Neural cell (in vitro differentiated cells): ENCODE results near the gene OTUB2. TPM values are rescaled to one million over a fixed set of nuclear protein-coding genes. Genes with fewer than 3 reads are reported as not detected.

Experiments
- H2AFZ ChIP-seq: fragments of 200-600, 300-800 bp; sonication (generic), shearing (Covaris generic); 2 replicates; pipeline ENCODE4 v1.6.0; 2014; ENCODE audit warnings: low read depth, mild to moderate bottlenecking, antibody characterized with exemption, low read length, moderate library complexity
- H3F3A ChIP-seq: fragments of 200-600 bp; shearing (Covaris generic); 2 replicates; pipeline ENCODE4 v1.6.1; 2016; ENCODE audit warnings: mild to moderate bottlenecking, moderate library complexity, mixed read lengths, antibody characterized with exemption, low read length; ENCODE audit not compliant: insufficient read depth, poor library complexity, severe bottlenecking
- H3K27ac ChIP-seq: fragments of 200-600, 300-800 bp; sonication (generic), shearing (Covaris generic); 2 replicates; pipeline ENCODE4 v1.5.1; 2014; ENCODE audit warnings: mild to moderate bottlenecking, low read length, moderate library complexity
- H3K27me3 ChIP-seq: fragments of 300-800, 200-600 bp; sonication (generic), shearing (Covaris generic); 2 replicates; pipeline ENCODE4 v1.6.0; 2014; ENCODE audit warnings: mild to moderate bottlenecking, low read depth, low read length, moderate library complexity; ENCODE audit not compliant: insufficient read depth
- H3K36me3 ChIP-seq: fragments of 300-800, 200-600 bp; sonication (generic), shearing (Covaris generic); 2 replicates; pipeline ENCODE4 v1.5.1; 2014; ENCODE audit warnings: mild to moderate bottlenecking, antibody characterized with exemption, low read length, moderate library complexity; ENCODE audit not compliant: insufficient read depth
- H3K4me2 ChIP-seq: fragments of 300-800, 200-600 bp; sonication (generic), shearing (Covaris generic); 2 replicates; pipeline ENCODE4 v1.6.0; 2014; ENCODE audit warnings: mild to moderate bottlenecking, low read length
- H3K4me3 ChIP-seq: fragments of 300-800, 200-600 bp; sonication (generic), shearing (Covaris generic); 2 replicates; pipeline ENCODE4 v1.5.1; 2014; ENCODE audit warnings: mild to moderate bottlenecking, low read length, moderate library complexity
- H3K79me2 ChIP-seq: fragments of 200-600 bp; shearing (Covaris generic); replicated peaks from 2 replicates; pipeline ENCODE4 v1.6.0; 2014; ENCODE audit warnings: mild to moderate bottlenecking, low read length, moderate library complexity; ENCODE audit not compliant: insufficient read depth
- H3K9ac ChIP-seq: fragments of 300-800, 200-600 bp; sonication (generic), shearing (Covaris generic); 2 replicates; pipeline ENCODE4 v1.6.1; 2016; ENCODE audit warnings: mild to moderate bottlenecking, low read length, mixed read lengths
- H3K9me2 ChIP-seq: fragments of 200-600 bp; shearing (Covaris generic); 2 replicates; pipeline ENCODE4 v1.6.1; 2016; ENCODE audit warnings: mild to moderate bottlenecking, low read length, mixed read lengths; ENCODE audit not compliant: insufficient read depth
- H3K9me3 ChIP-seq: fragments of 200-600, 300-800 bp; sonication (generic), shearing (Covaris generic); 2 replicates; pipeline ENCODE4 v1.6.1; 2016; ENCODE audit warnings: mild to moderate bottlenecking, mixed run types, low read length, moderate library complexity, mixed read lengths
- H4K20me1 ChIP-seq: fragments of 200-600 bp; shearing (Covaris generic); 2 replicates; pipeline ENCODE4 v1.6.1; 2016; ENCODE audit warnings: mild to moderate bottlenecking, mixed run types; ENCODE audit not compliant: insufficient read depth
- CTCF ChIP-seq: fragments of 450-650 bp; IDR thresholded peaks from 2 replicates; pipeline ENCODE4 v1.5.1; 2014; ENCODE audit warnings: antibody characterized with exemption, mild to moderate bottlenecking, moderate library complexity; ENCODE audit not compliant: poor library complexity, severe bottlenecking
- EP300 ChIP-seq: fragments of 450-650 bp; conservative IDR thresholded peaks from 2 replicates; pipeline ENCODE4 v1.6.1; 2014; ENCODE audit warnings: antibody characterized with exemption, mild to moderate bottlenecking, moderate library complexity; ENCODE audit not compliant: poor library complexity, severe bottlenecking
- EZH2 ChIP-seq: fragments of 200-600, 300-800 bp; shearing (Covaris generic), sonication (generic); IDR thresholded peaks from 2 replicates; pipeline ENCODE4 v1.6.1; 2014; ENCODE audit warnings: antibody characterized with exemption, low read length, borderline replicate concordance, mild to moderate bottlenecking; ENCODE audit not compliant: insufficient read depth, poor library complexity, severe bottlenecking
- MXI1 ChIP-seq: fragments of 450-650 bp; conservative IDR thresholded peaks from 2 replicates; pipeline ENCODE4 v1.6.1; 2014; ENCODE audit warnings: antibody characterized with exemption, mild to moderate bottlenecking; ENCODE audit not compliant: poor library complexity, severe bottlenecking
- POLR2AphosphoS5 ChIP-seq: IDR thresholded peaks from 2 replicates; pipeline ENCODE4 v1.6.1; 2012
- RAD21 ChIP-seq: fragments of 450-650 bp; conservative IDR thresholded peaks from 2 replicates; pipeline ENCODE4 v1.6.1; 2014; ENCODE audit warnings: antibody characterized with exemption, mild to moderate bottlenecking, moderate library complexity
- REST ChIP-seq: IDR thresholded peaks from 2 replicates; pipeline ENCODE4 v1.6.1; 2012; ENCODE audit warnings: borderline replicate concordance
- SMC3 ChIP-seq: fragments of 450-650 bp; conservative IDR thresholded peaks from 2 replicates; pipeline ENCODE4 v1.6.1; 2014; ENCODE audit warnings: antibody characterized with exemption, mild to moderate bottlenecking, moderate library complexity; ENCODE audit not compliant: poor library complexity
- TAF1 ChIP-seq: IDR thresholded peaks from 2 replicates; pipeline ENCODE4 v1.6.1; 2012; ENCODE audit warnings: low read depth
- polyA plus RNA-seq: library from polyadenylated mRNA; depleted of rRNA; stranded (reverse); fragments of >200 nt; gene quantifications from 2 replicates; pipeline ENCODE4 v1.2.3, GENCODE V29; 2014

OTUB2 gene
- polyA plus RNA-seq, 1 donor from 2014 or later = 2.5 TPM

GRCh38 chr14:94097091-94097490 is 71.0 kb downstream of the OTUB2 start:
- no peaks in the 10 kb centered on the region for H3K9me2 ChIP-seq
- H3K79me2 ChIP-seq = no peaks in the 10 kb centered on the region
- H3K9ac ChIP-seq = no peak overlapping the region
- H4K20me1 ChIP-seq = no peaks in the 10 kb centered on the region
- H3K27me3 ChIP-seq = no peaks in the 10 kb centered on the region
- H3K4me2 ChIP-seq = no peak overlapping the region
- TF ChIP-seq MXI1 (no peak), RAD21 (no peak), CTCF (no peak), EZH2 (no peak), EP300 (no peak), SMC3 (no peak), TAF1 (no peak), REST (no peak), POLR2AphosphoS5 (no peak)
- H3K4me3 ChIP-seq = no peak overlapping the region
- no peaks in the 10 kb centered on the region for H3K9me3 ChIP-seq
- H3K36me3 ChIP-seq = no peaks in the 10 kb centered on the region
- H3K27ac ChIP-seq = no peak overlapping the region
- no peak overlapping the region for H2AFZ ChIP-seq
- H3F3A ChIP-seq = no peaks in the 10 kb centered on the region

Other genes starting within 250 kb of the OTUB2 start
- 0.14 TPM in 1 of 2 replicates, not detected in the other for gene PRIMA1, start 237.9 kb upstream of the OTUB2 start, polyA plus RNA-seq
- 0.43 TPM in 1 of 2 replicates, not detected in the other for gene FAM181A, start 99.0 kb upstream of the OTUB2 start, polyA plus RNA-seq
- 0.26 TPM in 1 of 2 replicates, not detected in the other for gene ASB2, start 49.8 kb upstream of the OTUB2 start, polyA plus RNA-seq
- gene CCDC197, start 29.0 kb upstream of the OTUB2 start, polyA plus RNA-seq = not detected in 2 replicates
- gene DDX24, start 54.9 kb downstream of the OTUB2 start, polyA plus RNA-seq = 158 and 177 TPM in 2 replicates
- 37.9 and 45.6 TPM in 2 replicates for gene IFI27L1, start 55.0 kb downstream of the OTUB2 start, polyA plus RNA-seq
- 2.2 and 5.6 TPM in 2 replicates for gene IFI27, start 84.4 kb downstream of the OTUB2 start, polyA plus RNA-seq
- gene IFI27L2, start 103.3 kb downstream of the OTUB2 start, polyA plus RNA-seq = 15.3 and 23.7 TPM in 2 replicates
- gene PPP4R4, start 148.0 kb downstream of the OTUB2 start, polyA plus RNA-seq = 4.8 and 5.9 TPM in 2 replicates